ENCODE measurements around the gene NEAT1.
"Not testable (repeated sequence)": the region's sequence is repeated elsewhere in the genome, so short reads cannot be mapped to it uniquely, and the experiment has no call there.

DNA sequence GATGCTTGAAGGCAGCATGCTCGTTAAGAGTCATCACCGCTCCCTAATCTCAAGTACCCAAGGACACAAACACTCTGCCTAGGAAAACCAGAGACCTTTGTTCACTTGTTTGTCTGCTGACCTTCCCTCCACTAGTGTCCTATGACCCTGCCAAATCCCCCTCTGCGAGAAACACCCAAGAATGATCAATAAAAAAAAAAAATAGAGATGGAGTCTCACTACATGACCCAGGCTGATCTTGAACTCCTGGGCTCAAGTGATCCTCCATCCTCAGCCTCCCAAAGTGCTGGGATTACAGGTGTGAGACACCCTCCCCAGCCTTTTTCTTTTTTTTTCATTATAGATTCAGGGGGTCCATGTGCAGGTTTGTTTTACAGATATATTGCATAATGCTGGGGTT lies 29.7 kb downstream of the NEAT1 start:
- TF ChIP-seq POLR2AphosphoS5, POU2F2, POLR2A, TAF1 (IDR thresholded peaks at IDR 0.05; ENCODE audit: low read depth, low read length): not testable (repeated sequence)

All from GM12891 (cell line).